Neural progenitor cell (in vitro differentiated cells): ENCODE results near the gene ITPR1.

Experiments
- EZH2 ChIP-seq: fragments of 200-600 bp; sonication (generic); IDR thresholded peaks from 2 replicates; pipeline ENCODE4 v1.6.1; 2017; ENCODE audit warnings: antibody characterized with exemption, mild to moderate bottlenecking, moderate library complexity
- EZH2phosphoT487 ChIP-seq: fragments of 200-600 bp; sonication (generic); IDR thresholded peaks from 2 replicates; pipeline ENCODE4 v1.6.1; 2017; ENCODE audit warnings: antibody characterized with exemption
- TF ChIP-seq, protein P1 (sequence below): fragments of 200-600 bp; sonication (generic); IDR thresholded peaks from 2 replicates; pipeline ENCODE4 v1.5.1; 2017; ENCODE audit warnings: antibody characterized with exemption, mild to moderate bottlenecking

DNA sequence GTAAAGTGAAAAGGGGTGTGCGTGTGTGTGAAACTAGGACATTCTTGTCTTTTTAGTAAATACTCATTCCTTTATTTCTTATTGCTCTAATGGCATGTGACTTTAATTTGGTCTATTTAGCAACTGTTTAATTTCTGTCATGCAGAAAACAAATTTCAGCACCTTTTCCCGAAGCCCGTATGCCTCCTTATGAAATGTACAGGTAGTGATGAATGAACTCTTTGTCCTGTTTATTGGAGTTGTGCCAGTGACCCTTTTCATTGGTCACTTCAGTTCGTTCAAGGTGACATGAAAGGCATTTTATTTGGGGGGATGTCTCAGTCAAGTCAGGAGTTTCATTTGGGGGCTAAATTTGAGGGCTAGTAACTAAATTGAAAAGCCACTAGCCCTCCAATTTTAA, 55.2 kb downstream of the ITPR1 start:
- TF ChIP-seq, protein P1, sequence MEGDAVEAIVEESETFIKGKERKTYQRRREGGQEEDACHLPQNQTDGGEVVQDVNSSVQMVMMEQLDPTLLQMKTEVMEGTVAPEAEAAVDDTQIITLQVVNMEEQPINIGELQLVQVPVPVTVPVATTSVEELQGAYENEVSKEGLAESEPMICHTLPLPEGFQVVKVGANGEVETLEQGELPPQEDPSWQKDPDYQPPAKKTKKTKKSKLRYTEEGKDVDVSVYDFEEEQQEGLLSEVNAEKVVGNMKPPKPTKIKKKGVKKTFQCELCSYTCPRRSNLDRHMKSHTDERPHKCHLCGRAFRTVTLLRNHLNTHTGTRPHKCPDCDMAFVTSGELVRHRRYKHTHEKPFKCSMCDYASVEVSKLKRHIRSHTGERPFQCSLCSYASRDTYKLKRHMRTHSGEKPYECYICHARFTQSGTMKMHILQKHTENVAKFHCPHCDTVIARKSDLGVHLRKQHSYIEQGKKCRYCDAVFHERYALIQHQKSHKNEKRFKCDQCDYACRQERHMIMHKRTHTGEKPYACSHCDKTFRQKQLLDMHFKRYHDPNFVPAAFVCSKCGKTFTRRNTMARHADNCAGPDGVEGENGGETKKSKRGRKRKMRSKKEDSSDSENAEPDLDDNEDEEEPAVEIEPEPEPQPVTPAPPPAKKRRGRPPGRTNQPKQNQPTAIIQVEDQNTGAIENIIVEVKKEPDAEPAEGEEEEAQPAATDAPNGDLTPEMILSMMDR, result no peak
- TF ChIP-seq EZH2 (no peak), EZH2phosphoT487 (no peak)
